H1 (cell line): ENCODE measurements around the gene ASB1. TPM values are rescaled to one million over a fixed set of nuclear protein-coding genes. Genes with fewer than 3 reads are reported as not detected.

Experiments used
- CTCF ChIA-PET: fragments of 300-600 bp; sonication (Branson Sonifier 250); formaldehyde crosslinking; loops from one replicate; lab custom pipeline; 2021; ENCODE audit not compliant: partially characterized antibody; lab: Charles Lee
- POLR2A ChIA-PET: fragments of 300-600 bp; sonication (Branson Sonifier 250); formaldehyde crosslinking; loops from one replicate; lab custom pipeline; 2021; ENCODE audit warnings: inconsistent platforms; ENCODE audit not compliant: partially characterized antibody; lab: Charles Lee
- DNase-seq, 2 experiments: peaks; one replicate each; pipeline versions ENCODE4 v3.0.0 to v3.0.0-alpha.2; 2010 to 2022; ENCODE audit warnings: low spot score in 2 of 2, low read depth in 1 of 2, mixed read lengths in 1 of 2
- FAIRE-seq: peaks from 2 replicates; lab custom pipeline; 2011; peaks lifted over from hg19 to GRCh38; lab: Jason Lieb, UNC
- H2AFZ ChIP-seq: 2 replicates; pipeline ENCODE4 v1.8.1; 2012; ENCODE audit warnings: low read length, inconsistent platforms
- H2AK5ac ChIP-seq: 2 replicates; pipeline ENCODE4 v1.6.1; 2013; ENCODE audit warnings: low read depth, low read length
- H2BK120ac ChIP-seq: replicated peaks from 2 replicates; pipeline ENCODE3; 2013; ENCODE audit warnings: low read depth, low read length, inconsistent platforms
- H2BK12ac ChIP-seq: 2 replicates; pipeline ENCODE4 v1.6.1; 2013; ENCODE audit warnings: low read depth, low read length
- H2BK15ac ChIP-seq: 2 replicates; pipeline ENCODE4 v1.6.1; 2013; ENCODE audit warnings: low read length
- H2BK20ac ChIP-seq: 2 replicates; pipeline ENCODE4 v1.6.1; 2013; ENCODE audit warnings: low read length
- H2BK5ac ChIP-seq: 2 replicates; pipeline ENCODE4 v1.6.1; 2013; ENCODE audit warnings: low read depth, low read length
- H3K14ac ChIP-seq: 2 replicates; pipeline ENCODE4 v1.6.1; 2013; ENCODE audit warnings: inconsistent platforms; ENCODE audit not compliant: insufficient read length
- H3K18ac ChIP-seq: 2 replicates; pipeline ENCODE4 v1.6.1; 2013; ENCODE audit warnings: low read length; ENCODE audit errors: extremely low read depth
- H3K23ac ChIP-seq: 2 replicates; pipeline ENCODE4 v1.6.1; 2013; ENCODE audit warnings: inconsistent platforms; ENCODE audit not compliant: insufficient read length
- H3K23me2 ChIP-seq: 2 replicates; pipeline ENCODE4 v1.6.1; 2013; ENCODE audit warnings: low read depth, low read length
- H3K27ac ChIP-seq: 2 replicates; pipeline ENCODE4 v1.6.1; 2011; ENCODE audit warnings: low read depth, low read length, inconsistent platforms
- H3K27me3 ChIP-seq, 4 experiments: replicated peaks in 1 of 4; 1 replicate in 1 of 4; 2 replicates in 3 of 4; pipeline versions ENCODE4 v1.6.1 to v1.8.1; 2011 to 2013; ENCODE audit warnings: low read length in 3 of 4, mild to moderate bottlenecking in 3 of 4, inconsistent platforms in 2 of 4, mixed read lengths in 2 of 4, moderate library complexity in 1 of 4; ENCODE audit not compliant: control insufficient read depth in 3 of 4, insufficient read depth in 3 of 4; ENCODE audit errors: extremely low read depth in 1 of 4
- H3K36me3 ChIP-seq, 4 experiments: 2 replicates each; pipeline versions ENCODE4 v1.6.1 to v1.8.1; 2011 to 2013; ENCODE audit warnings: mild to moderate bottlenecking in 4 of 4, low read length in 3 of 4, moderate library complexity in 2 of 4, control low read depth in 1 of 4, inconsistent platforms in 1 of 4; ENCODE audit not compliant: insufficient read depth in 4 of 4, control insufficient read depth in 2 of 4
- H3K4ac ChIP-seq: replicated peaks from 2 replicates; pipeline ENCODE3; 2013; ENCODE audit warnings: low read length, low read depth, mixed read lengths, inconsistent platforms; ENCODE audit not compliant: insufficient read length
- H3K4me1 ChIP-seq, 4 experiments: replicated peaks in 1 of 4; 1 replicate in 1 of 4; 2 replicates in 3 of 4; pipeline versions ENCODE4 v1.6.1 to v1.8.1; 2011 to 2013; ENCODE audit warnings: low read length in 3 of 4, inconsistent platforms in 2 of 4, mixed read lengths in 1 of 4; ENCODE audit not compliant: insufficient read depth in 4 of 4, control insufficient read depth in 3 of 4
- H3K4me2 ChIP-seq, 2 experiments: 2 replicates each; pipeline versions ENCODE4 v1.6.1 to v1.8.1; 2011 to 2013; ENCODE audit warnings: low read depth in 2 of 2, low read length in 2 of 2, control low read depth in 1 of 2, inconsistent platforms in 1 of 2, mild to moderate bottlenecking in 1 of 2; ENCODE audit not compliant: insufficient read depth in 1 of 2
- H3K4me3 ChIP-seq, 4 experiments: fragments of 200-600, 300-600 bp in 1 of 4; sonication (generic), shearing (Covaris generic), sonication (Bioruptor Twin) in 1 of 4; 2 replicates each; pipeline versions ENCODE4 v1.5.1 to v1.8.1; 2011 to 2016; ENCODE audit warnings: low read length in 4 of 4, low read depth in 3 of 4, control low read depth in 2 of 4, inconsistent platforms in 2 of 4, mild to moderate bottlenecking in 2 of 4, mixed read lengths in 1 of 4, moderate library complexity in 1 of 4; ENCODE audit not compliant: insufficient read depth in 2 of 4; ENCODE audit errors: extremely low read depth in 1 of 4
- H3K56ac ChIP-seq: replicated peaks from 2 replicates; pipeline ENCODE3; 2013; ENCODE audit warnings: low read depth, mild to moderate bottlenecking, mixed read lengths, low read length, inconsistent platforms; ENCODE audit not compliant: insufficient read length
- H3K79me1 ChIP-seq: 2 replicates; pipeline ENCODE4 v1.6.1; 2013; ENCODE audit warnings: low read depth, low read length, control low read depth
- H3K79me2 ChIP-seq, 2 experiments: 2 replicates each; pipeline versions ENCODE4 v1.6.1 to v1.8.1; 2012 to 2013; ENCODE audit warnings: low read length in 2 of 2, mild to moderate bottlenecking in 2 of 2, inconsistent platforms in 1 of 2; ENCODE audit not compliant: insufficient read depth in 2 of 2, control insufficient read depth in 1 of 2
- H3K9ac ChIP-seq, 4 experiments: replicated peaks in 1 of 4; 1 replicate in 1 of 4; 2 replicates in 3 of 4; pipeline versions ENCODE4 v1.6.1 to v1.8.1; 2011 to 2013; ENCODE audit warnings: low read depth in 3 of 4, low read length in 3 of 4, control low read depth in 2 of 4, mild to moderate bottlenecking in 2 of 4, moderate library complexity in 2 of 4, inconsistent platforms in 1 of 4; ENCODE audit errors: extremely low read depth in 1 of 4
- H3K9me3 ChIP-seq, 2 experiments: 2 replicates each; pipeline versions ENCODE4 v1.6.1 to v1.8.1; 2012 to 2013; ENCODE audit warnings: mild to moderate bottlenecking in 2 of 2, moderate library complexity in 2 of 2, control low read depth in 1 of 2, inconsistent platforms in 1 of 2, low read depth in 1 of 2, low read length in 1 of 2, mixed read lengths in 1 of 2; ENCODE audit not compliant: insufficient read depth in 2 of 2
- H4K20me1 ChIP-seq, 2 experiments: replicated peaks in 1 of 2; 2 replicates each; pipeline versions ENCODE3 to v1.8.1; 2011 to 2013; ENCODE audit warnings: inconsistent platforms in 2 of 2, low read length in 2 of 2, mild to moderate bottlenecking in 1 of 2; ENCODE audit not compliant: insufficient read depth in 2 of 2, control insufficient read depth in 1 of 2
- H4K5ac ChIP-seq: 2 replicates; pipeline ENCODE4 v1.6.1; 2013; ENCODE audit warnings: low read length, low read depth, mixed read lengths, inconsistent platforms; ENCODE audit not compliant: insufficient read length
- H4K8ac ChIP-seq: 2 replicates; pipeline ENCODE4 v1.8.0; 2013; ENCODE audit warnings: mild to moderate bottlenecking, moderate library complexity, low read length, inconsistent platforms; ENCODE audit not compliant: insufficient read depth; ENCODE audit errors: extremely low read depth
- H4K91ac ChIP-seq: replicated peaks from 2 replicates; pipeline ENCODE3; 2013; ENCODE audit warnings: low read length, mixed read lengths, inconsistent platforms; ENCODE audit not compliant: insufficient read length
- BCL11A ChIP-seq, 2 experiments: IDR thresholded peaks; one replicate each; pipeline ENCODE4 v1.6.1; 2011; ENCODE audit warnings: low read depth in 2 of 2, low read length in 2 of 2, mild to moderate bottlenecking in 2 of 2
- CBX8 ChIP-seq: fragments of 300-800, 300-1000 bp; sonication (generic); IDR thresholded peaks from 2 replicates; pipeline ENCODE4 v1.7.1; 2016; ENCODE audit warnings: low read depth, low read length, borderline replicate concordance
- HDAC6 ChIP-seq: IDR thresholded peaks from one replicate; pipeline ENCODE4 v1.7.1; 2012; ENCODE audit warnings: low read depth, mild to moderate bottlenecking, inconsistent platforms, low read length, moderate library complexity
- KDM1A ChIP-seq: fragments of 200-600, 300-600 bp; sonication (generic); IDR thresholded peaks from 2 replicates; pipeline ENCODE4 v1.7.1; 2016; ENCODE audit warnings: mild to moderate bottlenecking, low read length, borderline replicate concordance
- NRF1 ChIP-seq: IDR thresholded peaks from 2 replicates; pipeline ENCODE4 v1.6.1; 2011; ENCODE audit warnings: mild to moderate bottlenecking, low read depth, low read length, improper control_type of control experiment
- RBBP5 ChIP-seq: IDR thresholded peaks from 2 replicates; pipeline ENCODE4 v1.7.1; 2012; ENCODE audit warnings: low read depth, mild to moderate bottlenecking, inconsistent platforms, low read length, moderate library complexity, borderline replicate concordance
- SP1 ChIP-seq: IDR thresholded peaks from 2 replicates; pipeline ENCODE4 v1.6.1; 2011; ENCODE audit warnings: low read depth, low read length
- SP2 ChIP-seq: IDR thresholded peaks from 2 replicates; pipeline ENCODE4 v1.6.1; 2012; ENCODE audit warnings: mild to moderate bottlenecking, low read length, inconsistent platforms
- USF2 ChIP-seq: IDR thresholded peaks from 2 replicates; pipeline ENCODE4 v1.6.1; 2011; ENCODE audit warnings: low read length, improper control_type of control experiment
- WGBS, 2 experiments: shearing (Covaris generic) in 1 of 2; methylation state at CpG; one replicate each; pipeline versions ENCODE4 v1.1.6 to v1.1.7; 2013 to 2015; ENCODE audit warnings: low lambda C conversion rate in 2 of 2, mixed read lengths in 2 of 2, inconsistent platforms in 1 of 2, low coverage in 1 of 2, missing lambda C conversion rate in 1 of 2; ENCODE audit not compliant: insufficient replicate concordance in 2 of 2, insufficient coverage in 1 of 2, insufficient read length in 1 of 2; ENCODE audit errors: extremely low coverage in 1 of 2, missing lambda C conversion rate in 1 of 2; 5-methylcytosine and 5-hydroxymethylcytosine counted together
- polyA plus RNA-seq, 7 experiments: library from polyadenylated mRNA; depleted of rRNA in 3 of 7; stranded (reverse) in 5 of 7; unstranded in 2 of 7; fragments of >200 nt in 5 of 7; fragments of 200-250 nt in 2 of 7; gene quantifications; 1 replicate in 5 of 7; 2 replicates in 1 of 7; 4 replicates in 1 of 7; pipeline versions ENCODE4 v1.2.1 to v1.2.3, GENCODE V29; 2011 to 2013; ENCODE audit warnings: missing spikeins in 2 of 7, mixed read lengths in 2 of 7
- total RNA-seq: library from RNA; stranded (reverse); fragmentation: NEBNext Ultra II Directional; extraction: Animal tissue kit (Norgen Biotek cat#: 25700); gene quantifications from 2 replicates; pipeline ENCODE4 v1.2.1, GENCODE V29; 2021

ASB1 gene
- total and polyA plus RNA-seq, 2 of the 8 experiments (the other 6 are each of a cell fraction or from before 2014, with no cell fraction given) = 24.1 to 36.0 TPM

GRCh38 chr2:238456449-238456848, 29.7 kb downstream of the ASB1 start:
- Histone ChIP-seq H4K5ac (no peak overlapping the region), H3K9ac (no peak overlapping the region), H2BK120ac (no peak overlapping the region), H3K9me3 (peaks cover 0 to 3% of the 10 kb centered on the region in 2 experiments; a peak in 2 of 4 replicates), H3K27me3 (0 out of 7 replicates have a peak, but pooled peaks cover 0 to 4% (median 0%) of the 10 kb centered on the region in 4 experiments), H2BK15ac (no peak overlapping the region), H4K8ac (no peak overlapping the region), H3K36me3 (peaks cover 0 to 9% (median 5%) of the 10 kb centered on the region in 4 experiments; a peak in 3 of 8 replicates), H2BK20ac (no peak overlapping the region), H3K18ac (no peak overlapping the region), H3K4me1 (no peaks in the 10 kb centered on the region), H3K4me2 (no peak overlapping the region), H3K79me1 (no peaks in the 10 kb centered on the region), H2AFZ (no peak overlapping the region), H3K14ac (no peak overlapping the region), H3K23me2 (no peaks in the 10 kb centered on the region), H3K4me3 (no peak overlapping the region), H3K56ac (no peak overlapping the region), H4K20me1 (peaks cover 0 to 2% of the 10 kb centered on the region in 2 experiments), H4K91ac (no peak overlapping the region), H3K79me2 (no peaks in the 10 kb centered on the region), H3K27ac (no peak overlapping the region), H2BK12ac (no peak overlapping the region), H3K4ac (no peak overlapping the region), H2BK5ac (no peak overlapping the region), H2AK5ac (no peak overlapping the region), H3K23ac (no peak overlapping the region)
- POLR2A ChIA-PET = interaction anchor here (1.1 kb wide), 1 partner anchor 11 kb away, joined by 3 read pairs; no protein-coding TSS in a partner anchor
- no peak for FAIRE-seq
- CTCF ChIA-PET = interaction anchor here (0.6 to 7.0 kb wide), 3 partner anchors 22 to 134 kb away, joined by 3 to 52 read pairs (median 4); no protein-coding TSS in a partner anchor
- no peak for DNase-seq
- whole genome bisulfite sequencing, 2 experiments = 86% methylated on average over 1 of the region's 1 CpG; no CpG with 5 or more reads in 1 of the 2 experiments
- TF ChIP-seq NRF1 (no peak), USF2 (no peak), RBBP5 (no peak), HDAC6 (no peak), SP1 (no peak), SP2 (no peak), BCL11A (IDR thresholded peaks at IDR 0.05; ENCODE audit: low read depth in 2 of 2, low read length in 2 of 2) (no peak), CBX8 (no peak), KDM1A (no peak)
